Omental fat pad (tissue), 4 donors: ENCODE data around the gene PIP5K1B. TPM values are rescaled to one million over a fixed set of nuclear protein-coding genes. Genes with fewer than 3 reads are reported as not detected.
"Not testable (repeated sequence)": the region's sequence is repeated elsewhere in the genome, so short reads cannot be mapped to it uniquely, and the experiment has no call there.

Source experiments
- ATAC-seq: fragments of 150-250 bp; one replicate; pipeline ENCODE4 v1.9.1; 2016; ENCODE audit warnings: mild to moderate bottlenecking, moderate library complexity; ENCODE audit not compliant: low FRiP score
- DNase-seq: peaks from one replicate; pipeline ENCODE4 v3.0.0-alpha.2; 2019; ENCODE audit warnings: low spot score
- total RNA-seq, 4 donors: library from RNA; depleted of rRNA; stranded (reverse); fragments of >200 nt; gene quantifications; one replicate each; pipeline ENCODE4 v1.1.0, GENCODE V29; 2016
- TF ChIP-seq, protein P1 (sequence below), 3 donors: fragments of 450-650 bp; IDR thresholded peaks; one replicate each; pipeline ENCODE4 v1.5.1; 2016 to 2017; ENCODE audit warnings: antibody characterized with exemption in 3 of 3, mild to moderate bottlenecking in 3 of 3, moderate library complexity in 2 of 3

The PIP5K1B gene
- total RNA-seq, 4 donors from 2014 or later: 1.9 to 14.3 (median 3.2) TPM

GRCh38 chr9:68981789-68982188 is 276.7 kb downstream of the PIP5K1B start:
- DNase-seq (no peak), ATAC-seq (no peak)
- TF ChIP-seq, protein P1, sequence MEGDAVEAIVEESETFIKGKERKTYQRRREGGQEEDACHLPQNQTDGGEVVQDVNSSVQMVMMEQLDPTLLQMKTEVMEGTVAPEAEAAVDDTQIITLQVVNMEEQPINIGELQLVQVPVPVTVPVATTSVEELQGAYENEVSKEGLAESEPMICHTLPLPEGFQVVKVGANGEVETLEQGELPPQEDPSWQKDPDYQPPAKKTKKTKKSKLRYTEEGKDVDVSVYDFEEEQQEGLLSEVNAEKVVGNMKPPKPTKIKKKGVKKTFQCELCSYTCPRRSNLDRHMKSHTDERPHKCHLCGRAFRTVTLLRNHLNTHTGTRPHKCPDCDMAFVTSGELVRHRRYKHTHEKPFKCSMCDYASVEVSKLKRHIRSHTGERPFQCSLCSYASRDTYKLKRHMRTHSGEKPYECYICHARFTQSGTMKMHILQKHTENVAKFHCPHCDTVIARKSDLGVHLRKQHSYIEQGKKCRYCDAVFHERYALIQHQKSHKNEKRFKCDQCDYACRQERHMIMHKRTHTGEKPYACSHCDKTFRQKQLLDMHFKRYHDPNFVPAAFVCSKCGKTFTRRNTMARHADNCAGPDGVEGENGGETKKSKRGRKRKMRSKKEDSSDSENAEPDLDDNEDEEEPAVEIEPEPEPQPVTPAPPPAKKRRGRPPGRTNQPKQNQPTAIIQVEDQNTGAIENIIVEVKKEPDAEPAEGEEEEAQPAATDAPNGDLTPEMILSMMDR (IDR thresholded peaks at IDR 0.05): no peak

GRCh38 chr9:68983008-68983411 is 278.0 kb downstream of the PIP5K1B start:
- ATAC-seq: no peak
- TF ChIP-seq, protein P1 (IDR thresholded peaks at IDR 0.05): no peak
- DNase-seq: no peak

- no peak for ATAC-seq
- no peak for DNase-seq
- TF ChIP-seq, protein P1 (IDR thresholded peaks at IDR 0.05): no peak
These were observed 278.7 kb downstream of the PIP5K1B start for GRCh38 chr9:68983522-68984424.

DNA sequence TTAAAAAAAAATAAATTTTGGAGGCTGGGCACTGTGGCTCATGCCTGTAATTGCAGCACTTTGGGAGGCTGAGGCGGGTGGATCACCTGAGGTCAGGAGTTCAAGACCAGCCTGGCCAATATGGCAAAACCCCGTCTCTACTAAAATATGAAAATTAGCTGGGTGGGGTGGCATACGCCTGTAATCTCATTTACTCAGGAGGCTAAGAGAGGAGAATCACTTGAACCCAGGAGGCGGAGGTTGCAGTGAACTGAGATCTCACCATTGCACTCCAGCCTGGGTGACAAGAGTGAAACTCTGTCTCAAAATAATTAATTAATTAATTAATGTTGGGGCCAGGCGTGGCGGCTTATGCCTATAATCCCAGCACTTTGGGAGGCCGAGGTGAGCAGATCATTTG is 281.9 kb downstream of the PIP5K1B start:
- ATAC-seq, DNase-seq: not testable (repeated sequence)

GRCh38 chr9:68991457-68991856 is 286.4 kb downstream of the PIP5K1B start:
- no peak for DNase-seq
- ATAC-seq: no peak
- TF ChIP-seq, protein P1 (IDR thresholded peaks at IDR 0.05): no peak

DNA sequence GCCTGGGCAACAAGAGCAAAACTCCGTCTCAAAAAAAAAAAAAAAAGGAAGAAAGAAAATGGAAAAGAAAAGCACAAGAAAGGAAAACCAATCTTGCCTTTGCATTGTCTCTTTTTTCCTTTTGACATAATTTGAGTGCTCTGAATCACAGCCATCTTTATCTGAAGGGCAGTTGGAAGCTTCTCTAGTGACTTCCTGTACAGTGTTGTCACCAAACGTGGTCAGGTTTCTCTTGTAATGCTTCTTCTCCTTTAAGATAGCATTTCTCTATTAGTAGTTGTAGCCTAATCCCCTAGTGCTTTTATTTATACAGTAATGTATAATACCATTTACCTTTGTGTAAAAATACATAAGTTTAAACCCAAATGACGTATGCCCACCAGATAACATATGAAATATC is 290.7 kb downstream of the PIP5K1B start:
- TF ChIP-seq, protein P1 (IDR thresholded peaks at IDR 0.05): no peak
- ATAC-seq (no peak), DNase-seq (no peak)

DNA sequence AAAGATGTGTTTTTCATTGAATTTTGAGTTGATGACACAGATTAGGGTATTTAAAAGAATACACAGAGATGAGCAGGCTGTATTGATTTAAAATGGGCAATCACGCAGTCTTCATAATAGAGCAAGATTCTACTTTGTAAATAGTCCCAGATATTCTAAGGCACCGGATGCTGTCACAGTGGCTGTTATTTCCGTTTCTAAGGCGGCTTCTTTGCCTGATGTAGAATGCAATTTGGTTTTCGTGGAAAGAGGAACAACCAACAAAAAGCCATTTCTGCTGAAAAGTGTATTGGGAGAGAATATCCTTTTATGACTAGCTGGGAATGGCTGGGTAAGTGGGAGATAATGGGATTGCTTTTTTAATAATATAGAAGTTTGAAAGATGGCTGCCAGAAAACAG is 291.4 kb downstream of the PIP5K1B start:
- ATAC-seq (no peak), DNase-seq (no peak)
- TF ChIP-seq, protein P1 (IDR thresholded peaks at IDR 0.05): no peak
